Upper lobe of left lung (tissue), 4 donors: ENCODE results near the gene DVL2.

ENCODE experiments used
- POLR2A ChIP-seq, 4 donors: fragments of 450-650 bp; IDR thresholded peaks; one replicate each; pipeline ENCODE4 v1.5.1; 2016 to 2017; ENCODE audit warnings: antibody characterized with exemption in 4 of 4, mild to moderate bottlenecking in 2 of 4
- POLR2AphosphoS5 ChIP-seq, 2 donors: sonication (generic); formaldehyde crosslinking; IDR thresholded peaks; one replicate each; pipeline ENCODE4 v1.5.1; 2017; ENCODE audit warnings: antibody characterized with exemption in 2 of 2
- TF ChIP-seq, protein P1 (sequence below), 6 experiments: fragments of 450-650 bp in 4 of 6; fragments of 200-600 bp in 2 of 6; sonication (generic) in 2 of 6; IDR thresholded peaks; one replicate each; pipeline ENCODE4 v1.5.1; 2016 to 2019; ENCODE audit warnings: antibody characterized with exemption in 6 of 6

- TF ChIP-seq POLR2A (IDR thresholded peaks at IDR 0.05) (peak in 1 of 4 donors; percentile 16), POLR2AphosphoS5 (IDR thresholded peaks at IDR 0.05) (no peak)
- TF ChIP-seq, protein P1, sequence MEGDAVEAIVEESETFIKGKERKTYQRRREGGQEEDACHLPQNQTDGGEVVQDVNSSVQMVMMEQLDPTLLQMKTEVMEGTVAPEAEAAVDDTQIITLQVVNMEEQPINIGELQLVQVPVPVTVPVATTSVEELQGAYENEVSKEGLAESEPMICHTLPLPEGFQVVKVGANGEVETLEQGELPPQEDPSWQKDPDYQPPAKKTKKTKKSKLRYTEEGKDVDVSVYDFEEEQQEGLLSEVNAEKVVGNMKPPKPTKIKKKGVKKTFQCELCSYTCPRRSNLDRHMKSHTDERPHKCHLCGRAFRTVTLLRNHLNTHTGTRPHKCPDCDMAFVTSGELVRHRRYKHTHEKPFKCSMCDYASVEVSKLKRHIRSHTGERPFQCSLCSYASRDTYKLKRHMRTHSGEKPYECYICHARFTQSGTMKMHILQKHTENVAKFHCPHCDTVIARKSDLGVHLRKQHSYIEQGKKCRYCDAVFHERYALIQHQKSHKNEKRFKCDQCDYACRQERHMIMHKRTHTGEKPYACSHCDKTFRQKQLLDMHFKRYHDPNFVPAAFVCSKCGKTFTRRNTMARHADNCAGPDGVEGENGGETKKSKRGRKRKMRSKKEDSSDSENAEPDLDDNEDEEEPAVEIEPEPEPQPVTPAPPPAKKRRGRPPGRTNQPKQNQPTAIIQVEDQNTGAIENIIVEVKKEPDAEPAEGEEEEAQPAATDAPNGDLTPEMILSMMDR (IDR thresholded peaks at IDR 0.05) = no peak
Measured at GRCh38 chr17:7237761-7238419, 3.6 kb upstream of the DVL2 start.
